H1 (cell line): ENCODE measurements around the gene BTBD16. TPM values are rescaled to one million over a fixed set of nuclear protein-coding genes. Genes with fewer than 3 reads are reported as not detected.

ENCODE experiments used
- BRCA1 ChIP-seq: IDR thresholded peaks from 2 replicates; pipeline ENCODE4 v1.6.1; 2012; ENCODE audit warnings: low read depth, low read length, improper control_type of control experiment
- CBX8 ChIP-seq: fragments of 300-800, 300-1000 bp; sonication (generic); IDR thresholded peaks from 2 replicates; pipeline ENCODE4 v1.7.1; 2016; ENCODE audit warnings: low read depth, low read length, borderline replicate concordance
- CHD7 ChIP-seq: fragments of 300-600 bp; sonication (generic); IDR thresholded peaks from 2 replicates; pipeline ENCODE4 v1.7.1; 2012; ENCODE audit warnings: low read length, moderate library complexity, mild to moderate bottlenecking, inconsistent platforms; ENCODE audit not compliant: insufficient replicate concordance
- HDAC6 ChIP-seq: IDR thresholded peaks from one replicate; pipeline ENCODE4 v1.7.1; 2012; ENCODE audit warnings: low read depth, mild to moderate bottlenecking, inconsistent platforms, low read length, moderate library complexity
- POLR2A ChIP-seq, 2 experiments: IDR thresholded peaks; 1 replicate in 1 of 2; 2 replicates in 1 of 2; pipeline ENCODE4 v1.6.1; 2011; ENCODE audit warnings: low read depth in 2 of 2, low read length in 2 of 2, mild to moderate bottlenecking in 2 of 2; ENCODE audit errors: control extremely low read depth in 1 of 2
- RBBP5 ChIP-seq: IDR thresholded peaks from 2 replicates; pipeline ENCODE4 v1.7.1; 2012; ENCODE audit warnings: low read depth, mild to moderate bottlenecking, inconsistent platforms, low read length, moderate library complexity, borderline replicate concordance
- RNF2 ChIP-seq: fragments of 200-900, 300-1000 bp; sonication (generic); IDR thresholded peaks from 2 replicates; pipeline ENCODE4 v1.7.1; 2016; ENCODE audit warnings: borderline replicate concordance, low read depth, mild to moderate bottlenecking, antibody characterized with exemption, low read length; ENCODE audit not compliant: poor library complexity, severe bottlenecking; ENCODE audit errors: missing control alignments
- SP1 ChIP-seq: IDR thresholded peaks from 2 replicates; pipeline ENCODE4 v1.6.1; 2011; ENCODE audit warnings: low read depth, low read length
- TCF12 ChIP-seq: IDR thresholded peaks from 2 replicates; pipeline ENCODE4 v1.6.1; 2011; ENCODE audit warnings: low read depth, mild to moderate bottlenecking, low read length
- YY1 ChIP-seq: IDR thresholded peaks from 2 replicates; pipeline ENCODE4 v1.6.1; 2011; ENCODE audit warnings: low read depth, mild to moderate bottlenecking, low read length
- polyA plus RNA-seq, 7 experiments: library from polyadenylated mRNA; depleted of rRNA in 3 of 7; stranded (reverse) in 5 of 7; unstranded in 2 of 7; fragments of >200 nt in 5 of 7; fragments of 200-250 nt in 2 of 7; gene quantifications; 1 replicate in 5 of 7; 2 replicates in 1 of 7; 4 replicates in 1 of 7; pipeline versions ENCODE4 v1.2.1 to v1.2.3, GENCODE V29; 2011 to 2013; ENCODE audit warnings: missing spikeins in 2 of 7, mixed read lengths in 2 of 7
- total RNA-seq: library from RNA; stranded (reverse); fragmentation: NEBNext Ultra II Directional; extraction: Animal tissue kit (Norgen Biotek cat#: 25700); gene quantifications from 2 replicates; pipeline ENCODE4 v1.2.1, GENCODE V29; 2021

The BTBD16 gene
- total and polyA plus RNA-seq, 2 of the 8 experiments (the other 6 are each of a cell fraction or from before 2014, with no cell fraction given), result 0.05 TPM; not detected in 1

- TF ChIP-seq CHD7, result no peak
- no peak for TF ChIP-seq POLR2A (IDR thresholded peaks at IDR 0.05; ENCODE audit: control extremely low read depth in 1 of 2, low read depth in 2 of 2, low read length in 2 of 2)
- no peak for TF ChIP-seq BRCA1
- no peak for TF ChIP-seq CBX8
- TF ChIP-seq RNF2, result no peak
- no peak for TF ChIP-seq HDAC6
- TF ChIP-seq YY1, result no peak
- TF ChIP-seq RBBP5, result no peak
- TF ChIP-seq SP1, result no peak
- no peak for TF ChIP-seq TCF12
Observed at GRCh38 chr10:122287570-122287969, 16.5 kb downstream of the BTBD16 start (continued).
